Right lobe of liver (tissue), 6 donors: ENCODE measurements around the gene RNF13. TPM values are rescaled to one million over a fixed set of nuclear protein-coding genes. Genes with fewer than 3 reads are reported as not detected.

Source experiments
- ATAC-seq, 4 donors: fragments of 200-7000 bp; cut with Tn5 transposase; one replicate each; pipeline ENCODE4 v1.9.1; 2020; ENCODE audit warnings: mild to moderate bottlenecking in 4 of 4, moderate library complexity in 4 of 4
- DNase-seq, 3 donors: peaks; one replicate each; pipeline ENCODE4 v3.0.0-alpha.2; 2020
- H3K27ac ChIP-seq, 3 donors: fragments of 200-600 bp; one replicate each; pipeline ENCODE4 v1.8.0; 2022
- H3K27me3 ChIP-seq, 2 donors: fragments of 200-600 bp; one replicate each; pipeline ENCODE4 v1.8.0; 2022
- H3K36me3 ChIP-seq, 4 donors: fragments of 200-600 bp; sonication (generic) in 1 of 4; one replicate each; pipeline versions ENCODE4 v1.5.1 to v1.8.0; 2017 to 2022; ENCODE audit warnings: control low read depth in 1 of 4
- H3K4me1 ChIP-seq, 4 donors: fragments of 200-600 bp; sonication (generic) in 1 of 4; one replicate each; pipeline versions ENCODE4 v1.5.1 to v1.8.0; 2017 to 2022; ENCODE audit warnings: control low read depth in 1 of 4
- H3K4me3 ChIP-seq, 3 donors: fragments of 200-600 bp; one replicate each; pipeline ENCODE4 v1.8.0; 2022
- H3K9me3 ChIP-seq, 4 donors: fragments of 200-600 bp; sonication (generic) in 1 of 4; one replicate each; pipeline versions ENCODE4 v1.5.1 to v1.8.0; 2017 to 2022; ENCODE audit warnings: control low read depth in 1 of 4
- POLR2A ChIP-seq: fragments of 450-650 bp; IDR thresholded peaks from one replicate; pipeline ENCODE4 v1.6.1; 2017; ENCODE audit warnings: antibody characterized with exemption, mild to moderate bottlenecking
- WGBS: methylation state at CpG from one replicate; pipeline ENCODE4 v1.1.6; 2018; ENCODE audit warnings: low coverage, low lambda C conversion rate; ENCODE audit not compliant: insufficient coverage; ENCODE audit errors: missing lambda C conversion rate; 5-methylcytosine and 5-hydroxymethylcytosine counted together
- intact Hi-C, 2 donors: fragments of 100-400 bp; cut with DNase I; formaldehyde crosslinking; loops; one replicate each; pipeline versions ENCODE4 v1.11.2 to v1.14.1; 2022
- total RNA-seq, 6 experiments: library from RNA; depleted of rRNA in 2 of 6; stranded (reverse); fragments of >200 nt in 2 of 6; fragmentation: NEBNext Ultra II Directional in 3 of 6; extraction: Animal tissue kit (Norgen Biotek cat#: 25700) in 3 of 6; gene quantifications; one replicate each; pipeline versions ENCODE4 v1.1.0 to v1.2.4, GENCODE V29; 2016 to 2023
- TF ChIP-seq, protein P1 (sequence below), 4 donors: fragments of 200-600 bp in 3 of 4; fragments of 450-650 bp in 1 of 4; IDR thresholded peaks; one replicate each; pipeline versions ENCODE4 v1.5.1 to v1.8.0; 2016 to 2022; ENCODE audit warnings: antibody characterized with exemption in 4 of 4, mild to moderate bottlenecking in 2 of 4
- donor health status: DM: no; HTN: yes; CAD: no.
- donor health status: DM: no; HTN: no; CAD: no.
- donor health status: DM: no; HTN: no; CAD: no.
- donor health status: DM: no; HTN: yes; CAD: no.
- donor health status: DM: no; HTN: yes; CAD: no.

Gene RNF13
- total RNA-seq, 6 experiments from 2014 or later, result 45.0 to 55.6 (median 47.5) TPM

- ATAC-seq, result no peak
- Histone ChIP-seq H3K4me3 (no peak overlapping the region), H3K4me1 (peaks cover 0 to 22% (median 8%) of the 10 kb centered on the region in 4 donors), H3K27ac (no peak overlapping the region), H3K36me3 (no peaks in the 10 kb centered on the region), H3K27me3 (no peaks in the 10 kb centered on the region), H3K9me3 (no peaks in the 10 kb centered on the region)
- intact Hi-C loops, result no loop called here
- no peak for TF ChIP-seq POLR2A
- TF ChIP-seq, protein P1, sequence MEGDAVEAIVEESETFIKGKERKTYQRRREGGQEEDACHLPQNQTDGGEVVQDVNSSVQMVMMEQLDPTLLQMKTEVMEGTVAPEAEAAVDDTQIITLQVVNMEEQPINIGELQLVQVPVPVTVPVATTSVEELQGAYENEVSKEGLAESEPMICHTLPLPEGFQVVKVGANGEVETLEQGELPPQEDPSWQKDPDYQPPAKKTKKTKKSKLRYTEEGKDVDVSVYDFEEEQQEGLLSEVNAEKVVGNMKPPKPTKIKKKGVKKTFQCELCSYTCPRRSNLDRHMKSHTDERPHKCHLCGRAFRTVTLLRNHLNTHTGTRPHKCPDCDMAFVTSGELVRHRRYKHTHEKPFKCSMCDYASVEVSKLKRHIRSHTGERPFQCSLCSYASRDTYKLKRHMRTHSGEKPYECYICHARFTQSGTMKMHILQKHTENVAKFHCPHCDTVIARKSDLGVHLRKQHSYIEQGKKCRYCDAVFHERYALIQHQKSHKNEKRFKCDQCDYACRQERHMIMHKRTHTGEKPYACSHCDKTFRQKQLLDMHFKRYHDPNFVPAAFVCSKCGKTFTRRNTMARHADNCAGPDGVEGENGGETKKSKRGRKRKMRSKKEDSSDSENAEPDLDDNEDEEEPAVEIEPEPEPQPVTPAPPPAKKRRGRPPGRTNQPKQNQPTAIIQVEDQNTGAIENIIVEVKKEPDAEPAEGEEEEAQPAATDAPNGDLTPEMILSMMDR (IDR thresholded peaks at IDR 0.05), result no peak
- 88% methylated on average over 2 of the region's 2 CpGs for WGBS
- DNase-seq, result no peak
Measured at GRCh38 chr3:149810846-149811245, 2.2 kb upstream of the RNF13 start.

GRCh38 chr3:149812165-149812605 lies 830 bp upstream of the RNF13 start:
- no peak for TF ChIP-seq POLR2A
- H3K27ac ChIP-seq, result peak overlapping the region; percentile 96 to 98 (median 97)
- no peaks in the 10 kb centered on the region for H3K36me3 ChIP-seq
- ATAC-seq (no peak), DNase-seq (no peak)
- WGBS, result 11% methylated on average over 13 of the region's 13 CpGs
- H3K4me1 ChIP-seq, result peaks cover 0 to 22% (median 8%) of the 10 kb centered on the region in 4 donors
- H3K9me3 ChIP-seq, result no peaks in the 10 kb centered on the region
- H3K27me3 ChIP-seq, result no peaks in the 10 kb centered on the region
- intact Hi-C loops, result no loop called here
- peak overlapping the region; percentile 59 to 80 (median 79) for H3K4me3 ChIP-seq

GRCh38 chr3:149813367-149814281 lies 609 bp downstream of the RNF13 start:
- Histone ChIP-seq H3K4me3 (peak overlapping the region; percentile 59 to 80 (median 79)), H3K27me3 (no peaks in the 10 kb centered on the region), H3K27ac (peak overlapping the region; percentile 96 to 98 (median 97)), H3K36me3 (no peaks in the 10 kb centered on the region), H3K9me3 (no peaks in the 10 kb centered on the region), H3K4me1 (peaks cover 0 to 22% (median 8%) of the 10 kb centered on the region in 4 donors)
- TF ChIP-seq, protein P1 (IDR thresholded peaks at IDR 0.05), result no peak
- no peak for TF ChIP-seq POLR2A
- intact Hi-C loops, result no loop called here
- DNase-seq, result peak in 1 of 3 donors; percentile 22
- 0% methylated on average over 17 of the region's 29 CpGs for WGBS
- ATAC-seq, result peak; percentile 4 to 27 (median 6)

- 68% methylated on average over 1 of the region's 1 CpG for WGBS
- H3K4me1 ChIP-seq, result peaks cover 0 to 23% (median 8%) of the 10 kb centered on the region in 4 donors
- H3K36me3 ChIP-seq, result no peaks in the 10 kb centered on the region
- H3K27me3 ChIP-seq, result no peaks in the 10 kb centered on the region
- H3K9me3 ChIP-seq, result no peaks in the 10 kb centered on the region
- H3K4me3 ChIP-seq, result no peak overlapping the region
- peak overlapping the region in 1 of 3 donors; percentile 98 for H3K27ac ChIP-seq
- TF ChIP-seq POLR2A, result no peak
- TF ChIP-seq, protein P1 (IDR thresholded peaks at IDR 0.05), result no peak
- ATAC-seq (no peak), DNase-seq (no peak)
- intact Hi-C loops, result no loop called here
Measured at GRCh38 chr3:149815321-149815720, 2.3 kb downstream of the RNF13 start.

- Histone ChIP-seq H3K4me1 (peaks cover 0 to 27% (median 10%) of the 10 kb centered on the region in 4 donors), H3K27me3 (no peaks in the 10 kb centered on the region), H3K27ac (peak overlapping the region in 1 of 3 donors; percentile 13), H3K36me3 (no peaks in the 10 kb centered on the region), H3K4me3 (no peak overlapping the region), H3K9me3 (no peaks in the 10 kb centered on the region)
- TF ChIP-seq POLR2A, result no peak
- TF ChIP-seq, protein P1 (IDR thresholded peaks at IDR 0.05), result no peak
- intact Hi-C loops, result no loop called here
- DNase-seq (no peak), ATAC-seq (no peak)
- WGBS, result 93% methylated on average over 3 of the region's 3 CpGs
Measured at GRCh38 chr3:149815728-149816127, 2.7 kb downstream of the RNF13 start.
